HG03135 (cell line): Measurements from ENCODE around the gene SCARF1.
A peak's percentile ranks its signal among the peaks of the same experiment; 100 is the strongest.

Source experiments
- ATAC-seq: cut with Tn5 transposase; IDR thresholded peaks from one replicate; pipeline ENCODE4 v1.9.1; 2021; ENCODE audit warnings: mild to moderate bottlenecking, moderate library complexity; ENCODE audit not compliant: unreplicated experiment

The SCARF1 gene

GRCh38 chr17:1648963-1649843 lies 3.7 kb upstream of the SCARF1 start:
- peak; percentile 47 for ATAC-seq

- peak; percentile 48 for ATAC-seq
Measured at GRCh38 chr17:1648173-1648962, 2.8 kb upstream of the SCARF1 start.

GRCh38 chr17:1647802-1648171 lies 2.3 kb upstream of the SCARF1 start:
- ATAC-seq: no peak

- no peak for ATAC-seq
Measured at GRCh38 chr17:1646199-1646875, 805 bp upstream of the SCARF1 start.

- no peak for ATAC-seq
Measured at GRCh38 chr17:1644493-1645206, 882 bp downstream of the SCARF1 start.

GRCh38 chr17:1643999-1644492 lies 1.5 kb downstream of the SCARF1 start:
- ATAC-seq: no peak

GRCh38 chr17:1643293-1643998 lies 2.1 kb downstream of the SCARF1 start:
- ATAC-seq: no peak

GRCh38 chr17:1641065-1641403 lies 4.5 kb downstream of the SCARF1 start:
- ATAC-seq: no peak

GRCh38 chr17:1640329-1641064 lies 5.0 kb downstream of the SCARF1 start:
- ATAC-seq: no peak

- no peak for ATAC-seq
Measured at GRCh38 chr17:1639549-1640180, 5.9 kb downstream of the SCARF1 start.

GRCh38 chr17:1638624-1639300 lies 6.8 kb downstream of the SCARF1 start:
- ATAC-seq: no peak

GRCh38 chr17:1638171-1638590 lies 7.4 kb downstream of the SCARF1 start:
- ATAC-seq: no peak

- ATAC-seq: no peak
Measured at GRCh38 chr17:1636732-1637285, 8.7 kb downstream of the SCARF1 start.

- no peak for ATAC-seq
Measured at GRCh38 chr17:1635675-1636465, 9.7 kb downstream of the SCARF1 start.

- ATAC-seq: no peak
Measured at GRCh38 chr17:1634841-1635650, 10.5 kb downstream of the SCARF1 start.

GRCh38 chr17:1630662-1631061 lies 14.9 kb downstream of the SCARF1 start:
- ATAC-seq: no peak
